MM.1S (cell line): ENCODE results near the gene PLD1.

Source experiments
- DNase-seq: peaks from one replicate; pipeline ENCODE4 v3.0.0-alpha.2; 2015
- H2AFZ ChIP-seq: fragments of 300-600 bp; sonication (generic); 2 replicates; pipeline ENCODE4 v1.6.0; 2016; ENCODE audit warnings: antibody characterized with exemption, low read length
- H3F3A ChIP-seq: fragments of 300-600 bp; sonication (generic); 2 replicates; pipeline ENCODE4 v1.6.1; 2016; ENCODE audit warnings: mild to moderate bottlenecking, antibody characterized with exemption, low read length, moderate library complexity, mixed read lengths; ENCODE audit not compliant: insufficient read depth
- H3K27ac ChIP-seq: fragments of 300-600 bp; sonication (generic); 2 replicates; pipeline ENCODE4 v1.5.1; 2016; ENCODE audit warnings: mild to moderate bottlenecking, low read length
- H3K27me3 ChIP-seq: fragments of 300-600 bp; sonication (generic); replicated peaks from 2 replicates; pipeline ENCODE4 v1.6.0; 2016; ENCODE audit warnings: low read length; ENCODE audit not compliant: insufficient read depth
- H3K36me3 ChIP-seq: fragments of 300-600 bp; sonication (generic); replicated peaks from 2 replicates; pipeline ENCODE4 v1.6.1; 2016; ENCODE audit warnings: mild to moderate bottlenecking, low read length, mixed read lengths; ENCODE audit not compliant: insufficient read depth
- H3K4me1 ChIP-seq: fragments of 300-600 bp; sonication (generic); 2 replicates; pipeline ENCODE4 v1.6.1; 2016; ENCODE audit warnings: low read length, mixed read lengths
- H3K4me2 ChIP-seq: fragments of 300-600 bp; sonication (generic); 2 replicates; pipeline ENCODE4 v1.6.0; 2016; ENCODE audit warnings: low read depth, low read length
- H3K4me3 ChIP-seq: fragments of 300-600 bp; sonication (generic); 2 replicates; pipeline ENCODE4 v1.5.1; 2016; ENCODE audit warnings: low read length, mixed read lengths
- H3K79me2 ChIP-seq: fragments of 300-600 bp; sonication (generic); 2 replicates; pipeline ENCODE4 v1.6.1; 2016; ENCODE audit warnings: mixed run types, low read length, mixed read lengths
- H3K9ac ChIP-seq: fragments of 300-600 bp; sonication (generic); 2 replicates; pipeline ENCODE4 v1.6.1; 2016; ENCODE audit warnings: low read length, mixed read lengths
- H3K9me2 ChIP-seq: fragments of 300-600 bp; sonication (generic); replicated peaks from 2 replicates; pipeline ENCODE4 v1.6.1; 2016; ENCODE audit warnings: mild to moderate bottlenecking, low read length, mixed read lengths; ENCODE audit not compliant: insufficient read depth
- H3K9me3 ChIP-seq: fragments of 300-600 bp; sonication (generic); replicated peaks from 2 replicates; pipeline ENCODE4 v1.6.1; 2016; ENCODE audit warnings: mild to moderate bottlenecking, low read length, mixed read lengths; ENCODE audit not compliant: insufficient read depth
- H4K20me1 ChIP-seq: fragments of 300-600 bp; sonication (generic); 2 replicates; pipeline ENCODE4 v1.6.1; 2016; ENCODE audit warnings: mild to moderate bottlenecking, low read length, moderate library complexity, mixed read lengths; ENCODE audit not compliant: insufficient read depth
- CTCF ChIP-seq: fragments of 300-600 bp; sonication (generic); IDR thresholded peaks from 2 replicates; pipeline ENCODE4 v1.5.1; 2016; ENCODE audit warnings: antibody characterized with exemption, low read length, mixed read lengths
- EZH2 ChIP-seq: fragments of 300-600 bp; sonication (generic); optimal IDR thresholded peaks from 2 replicates; pipeline ENCODE3; 2017; ENCODE audit warnings: low read depth, mild to moderate bottlenecking, antibody characterized with exemption, low read length, mixed read lengths
- EZH2phosphoT487 ChIP-seq: fragments of 300-600 bp; sonication (generic); IDR thresholded peaks from 2 replicates; pipeline ENCODE4 v1.6.1; 2018; ENCODE audit warnings: antibody characterized with exemption, low read length

The PLD1 gene

GRCh38 chr3:171644681-171645080 lies 165.6 kb downstream of the PLD1 start:
- H3K9me2 ChIP-seq, result no peaks in the 10 kb centered on the region
- H3K79me2 ChIP-seq, result no peaks in the 10 kb centered on the region
- H2AFZ ChIP-seq, result no peak overlapping the region
- TF ChIP-seq EZH2 (no peak), CTCF (no peak), EZH2phosphoT487 (no peak)
- no peak overlapping the region for H3K9ac ChIP-seq
- H3K36me3 ChIP-seq, result no peaks in the 10 kb centered on the region
- no peak overlapping the region for H3K4me3 ChIP-seq
- no peaks in the 10 kb centered on the region for H3K9me3 ChIP-seq
- no peak for DNase-seq
- H3K27me3 ChIP-seq, result no peaks in the 10 kb centered on the region
- H4K20me1 ChIP-seq, result no peaks in the 10 kb centered on the region
- H3K4me1 ChIP-seq, result peaks cover 7% of the 10 kb centered on the region; the same call in 1 of the 2 replicates
- H3K4me2 ChIP-seq, result no peak overlapping the region
- no peaks in the 10 kb centered on the region for H3F3A ChIP-seq
- no peak overlapping the region for H3K27ac ChIP-seq

- no peak overlapping the region for H3K4me2 ChIP-seq
- TF ChIP-seq EZH2, result no peak
- H3K36me3 ChIP-seq, result no peaks in the 10 kb centered on the region
- H3K9me3 ChIP-seq, result no peaks in the 10 kb centered on the region
- H3F3A ChIP-seq, result no peaks in the 10 kb centered on the region
- H3K4me1 ChIP-seq, result peaks cover 7% of the 10 kb centered on the region; the same call in 1 of the 2 replicates
- no peak overlapping the region for H3K27ac ChIP-seq
- no peaks in the 10 kb centered on the region for H3K9me2 ChIP-seq
- no peaks in the 10 kb centered on the region for H3K27me3 ChIP-seq
- H3K9ac ChIP-seq, result no peak overlapping the region
- H4K20me1 ChIP-seq, result no peaks in the 10 kb centered on the region
- DNase-seq, result no peak
- no peak overlapping the region for H2AFZ ChIP-seq
- no peak overlapping the region for H3K4me3 ChIP-seq
- H3K79me2 ChIP-seq, result no peaks in the 10 kb centered on the region
Observed at GRCh38 chr3:171643681-171644080, 166.6 kb downstream of the PLD1 start.

GRCh38 chr3:171643033-171643432 lies 167.2 kb downstream of the PLD1 start:
- H3K27me3 ChIP-seq, result no peaks in the 10 kb centered on the region
- no peaks in the 10 kb centered on the region for H4K20me1 ChIP-seq
- no peaks in the 10 kb centered on the region for H3F3A ChIP-seq
- no peaks in the 10 kb centered on the region for H3K79me2 ChIP-seq
- no peak overlapping the region for H3K27ac ChIP-seq
- peaks cover 3% of the 10 kb centered on the region; the same call in 1 of the 2 replicates for H3K4me1 ChIP-seq
- H3K36me3 ChIP-seq, result no peaks in the 10 kb centered on the region
- H3K9me3 ChIP-seq, result no peaks in the 10 kb centered on the region
- TF ChIP-seq EZH2 (no peak), EZH2phosphoT487 (no peak), CTCF (no peak)
- no peak for DNase-seq
- H3K4me3 ChIP-seq, result no peak overlapping the region
- no peaks in the 10 kb centered on the region for H3K9me2 ChIP-seq
- no peak overlapping the region for H3K4me2 ChIP-seq
- H2AFZ ChIP-seq, result no peak overlapping the region
- no peak overlapping the region for H3K9ac ChIP-seq

- Histone ChIP-seq H3K27ac (no peak overlapping the region), H2AFZ (peak overlapping the region; percentile 2; the same call in 1 of the 2 replicates), H3K4me2 (no peak overlapping the region), H3F3A (no peaks in the 10 kb centered on the region), H4K20me1 (no peaks in the 10 kb centered on the region), H3K9ac (no peak overlapping the region), H3K27me3 (no peaks in the 10 kb centered on the region), H3K4me3 (no peak overlapping the region), H3K79me2 (no peaks in the 10 kb centered on the region), H3K9me3 (no peaks in the 10 kb centered on the region), H3K9me2 (no peaks in the 10 kb centered on the region), H3K36me3 (no peaks in the 10 kb centered on the region), H3K4me1 (no peaks in the 10 kb centered on the region)
- peak; percentile 25 for DNase-seq
- no peak for TF ChIP-seq EZH2
- no peak for TF ChIP-seq EZH2phosphoT487
- no peak for TF ChIP-seq CTCF
Observed at GRCh38 chr3:171640520-171641412, 169.5 kb downstream of the PLD1 start.
